ENCODE measurements around the gene NT5M. TPM values are rescaled to one million over a fixed set of nuclear protein-coding genes. Genes with fewer than 3 reads are reported as not detected.

Gene NT5M
- total RNA-seq, 1 donor from 2014 or later, result 2.7 TPM

DNA sequence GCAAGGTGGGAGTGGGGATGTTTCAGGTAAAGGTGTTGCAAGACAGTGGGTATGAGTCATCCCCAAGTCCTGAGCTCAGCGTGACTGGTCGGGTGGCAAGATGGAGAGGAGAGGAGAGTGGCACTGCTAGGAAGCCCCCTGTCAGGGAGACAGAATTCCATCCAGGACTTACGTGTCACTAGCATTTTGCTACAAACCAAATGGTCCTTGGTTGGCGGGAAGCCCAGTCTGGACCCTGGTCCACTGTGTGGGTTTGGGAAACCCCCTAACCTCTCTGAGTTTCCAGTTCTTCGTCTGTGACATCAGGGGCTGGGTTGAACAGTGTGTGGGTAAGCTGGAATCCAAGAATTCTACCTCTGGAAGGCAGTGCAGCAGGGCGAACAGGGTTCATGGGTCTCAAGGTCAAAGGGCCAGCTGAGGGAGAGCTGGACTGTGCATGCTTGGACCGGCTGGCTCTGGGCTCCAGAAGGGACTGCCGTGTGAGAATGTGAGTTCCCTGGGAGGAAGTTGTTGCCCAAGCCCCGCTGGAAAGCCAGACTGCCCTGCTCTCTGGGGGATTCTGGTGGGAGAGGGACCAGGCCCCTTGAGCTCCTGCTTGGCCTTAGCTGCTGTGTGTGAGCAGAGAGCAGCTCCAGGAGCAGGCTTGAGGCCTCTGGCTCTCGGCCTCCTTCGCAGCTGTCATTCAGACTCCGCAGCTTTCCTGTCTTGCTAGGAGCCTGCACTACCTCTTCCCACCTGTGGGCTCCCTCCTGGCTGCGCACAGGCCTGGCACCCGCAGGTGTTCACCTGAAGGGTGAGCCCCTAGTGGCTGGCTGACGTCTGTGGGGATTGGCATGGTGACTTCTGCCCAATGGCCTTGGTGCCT lies 84.6 kb downstream of the NT5M start:
- DNase-seq (ENCODE audit: extremely low read depth, low read depth, low spot score), result no peak

DNA sequence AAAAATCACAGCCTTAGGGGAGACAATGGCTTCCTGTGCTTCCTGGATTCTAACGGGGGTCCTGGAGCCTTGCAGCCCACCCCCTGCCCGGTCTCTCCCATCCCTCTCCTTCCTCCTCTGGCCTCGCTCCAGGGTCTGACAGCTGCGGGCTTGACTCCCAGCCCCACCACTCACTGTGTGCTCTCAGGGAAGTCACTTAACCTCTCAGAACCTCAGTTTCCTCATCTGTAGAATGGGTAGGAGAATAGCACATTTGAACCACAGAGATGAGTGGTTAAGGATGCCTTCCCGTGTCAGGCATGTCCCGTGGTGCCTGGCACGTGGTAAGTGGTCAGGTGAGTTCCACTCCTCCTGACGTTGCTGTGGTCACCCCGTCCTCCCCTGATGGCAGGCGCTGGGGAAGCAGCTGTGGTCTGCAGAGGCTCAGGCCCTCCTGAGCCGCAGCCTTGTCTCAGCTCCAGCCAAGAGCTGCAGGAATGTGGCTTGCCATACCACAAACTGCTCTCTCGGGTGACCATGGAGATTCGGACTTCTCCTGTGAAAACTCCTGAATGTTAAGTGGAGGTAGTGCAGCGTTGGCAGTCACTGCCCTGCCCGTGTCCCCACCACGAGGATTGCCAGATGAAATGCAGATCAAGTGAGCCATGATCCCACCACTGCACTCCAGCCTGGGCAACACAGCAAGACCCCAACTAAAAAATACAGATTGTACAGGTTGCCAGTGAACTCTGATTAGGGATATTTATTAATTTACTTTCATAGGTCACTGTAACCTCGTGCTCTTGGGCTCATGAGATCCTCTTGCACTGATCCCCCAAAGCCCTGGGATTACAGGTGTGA lies 85.7 kb downstream of the NT5M start:
- DNase-seq (ENCODE audit: extremely low read depth, low read depth, low spot score), result no peak

DNA sequence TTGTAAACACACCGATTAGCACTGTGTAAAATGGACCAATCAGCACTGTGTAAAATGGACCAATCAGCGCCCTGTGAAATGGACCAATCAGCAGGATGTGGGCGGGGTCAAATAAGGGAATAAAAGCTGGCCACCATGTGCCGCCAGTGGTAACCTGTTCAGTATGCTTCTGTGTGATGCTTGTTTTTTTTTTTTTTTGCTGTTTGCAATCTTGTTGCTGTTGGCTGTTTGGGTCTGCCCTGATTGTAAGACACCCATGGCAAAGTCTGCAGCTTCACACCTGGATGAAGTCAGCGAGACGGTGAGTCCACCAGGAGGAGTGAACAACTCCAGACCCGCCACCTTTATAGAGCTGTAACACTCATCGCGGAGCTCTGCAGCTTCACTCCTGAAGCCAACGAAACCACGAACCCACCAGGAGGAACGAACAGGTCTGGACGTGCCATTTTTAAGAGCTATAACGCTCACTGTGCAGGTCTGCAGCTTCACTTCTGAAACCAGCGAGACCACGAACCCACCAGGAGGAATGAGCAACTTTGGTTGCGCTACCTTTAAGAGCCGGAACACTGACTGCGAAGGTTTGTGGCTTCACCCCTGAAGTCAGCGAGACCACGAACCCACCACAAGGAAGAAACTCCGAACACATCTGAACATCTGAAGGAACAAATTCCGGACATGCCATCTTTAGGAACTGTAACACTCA lies 88.6 kb downstream of the NT5M start:
- DNase-seq (ENCODE audit: extremely low read depth, low read depth, low spot score), result no peak

DNA sequence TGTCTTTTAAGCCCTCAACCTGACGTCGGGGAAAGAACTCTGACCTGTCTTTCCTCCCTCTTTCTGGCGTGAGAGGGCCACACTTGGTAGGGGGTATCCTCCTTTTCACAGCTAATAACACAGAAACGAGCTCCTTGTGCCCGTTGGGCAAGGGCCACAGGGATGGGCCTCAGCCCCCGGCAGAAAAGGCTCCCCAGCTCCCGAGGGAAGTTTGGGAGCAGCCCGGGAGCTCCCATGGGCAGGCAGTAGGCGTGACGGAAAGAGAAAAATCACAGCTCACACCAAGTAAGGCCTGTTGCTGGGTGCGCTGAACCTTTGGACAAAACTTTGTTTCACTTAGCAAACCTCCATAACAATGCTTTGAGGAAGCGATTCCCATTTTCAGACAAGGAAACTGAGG lies 90.8 kb downstream of the NT5M start:
- DNase-seq (ENCODE audit: extremely low read depth, low read depth, low spot score), result no peak

DNA sequence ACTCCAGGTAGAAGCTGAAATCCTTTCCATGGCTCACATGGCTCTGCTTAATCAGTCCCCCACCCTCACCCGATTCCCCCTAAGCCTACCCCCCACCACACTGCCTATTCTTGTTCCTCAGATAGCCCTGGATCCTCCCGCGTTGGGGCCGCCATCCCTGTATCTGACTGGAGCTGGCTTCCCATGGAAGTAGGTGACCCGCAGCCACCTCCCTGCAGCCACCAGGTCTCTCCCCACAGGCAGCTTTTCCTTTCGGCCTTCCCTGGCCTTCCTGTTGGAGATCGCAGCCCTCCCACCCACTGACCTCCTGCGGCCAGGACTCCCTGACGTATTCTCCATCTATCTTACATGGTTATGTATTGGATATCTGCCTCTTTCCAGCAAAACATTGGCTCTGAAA lies 91.3 kb downstream of the NT5M start:
- no peak for DNase-seq (ENCODE audit: extremely low read depth, low read depth, low spot score)

DNA sequence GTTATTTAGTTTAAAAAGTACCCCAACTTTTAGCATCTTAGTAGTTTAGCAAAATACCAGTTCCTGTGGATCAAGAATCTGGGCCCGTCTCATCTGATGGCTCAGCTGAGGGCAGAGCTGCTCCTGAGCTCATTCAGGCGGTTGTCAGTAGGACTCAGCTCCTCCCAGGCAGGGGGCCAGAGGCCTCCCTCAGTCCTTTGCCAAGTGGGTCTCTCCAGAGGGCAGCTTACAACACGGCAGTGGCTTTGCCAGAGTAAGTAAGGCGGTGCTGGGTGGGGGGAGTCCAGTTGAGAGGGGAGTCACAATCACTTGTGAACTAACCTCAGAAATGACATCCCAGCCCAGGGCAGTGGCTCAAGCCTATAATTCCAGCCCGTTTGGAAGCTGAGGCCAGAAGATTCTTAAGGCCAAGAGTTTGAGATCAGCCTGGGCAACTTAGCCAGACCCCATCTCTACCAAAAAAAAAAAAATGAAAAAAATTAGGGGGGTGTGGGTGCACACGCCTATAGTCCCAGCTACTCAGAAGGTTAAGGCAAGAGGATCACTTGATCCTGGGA lies 92.2 kb downstream of the NT5M start:
- no peak for DNase-seq (ENCODE audit: extremely low read depth, low read depth, low spot score)

DNA sequence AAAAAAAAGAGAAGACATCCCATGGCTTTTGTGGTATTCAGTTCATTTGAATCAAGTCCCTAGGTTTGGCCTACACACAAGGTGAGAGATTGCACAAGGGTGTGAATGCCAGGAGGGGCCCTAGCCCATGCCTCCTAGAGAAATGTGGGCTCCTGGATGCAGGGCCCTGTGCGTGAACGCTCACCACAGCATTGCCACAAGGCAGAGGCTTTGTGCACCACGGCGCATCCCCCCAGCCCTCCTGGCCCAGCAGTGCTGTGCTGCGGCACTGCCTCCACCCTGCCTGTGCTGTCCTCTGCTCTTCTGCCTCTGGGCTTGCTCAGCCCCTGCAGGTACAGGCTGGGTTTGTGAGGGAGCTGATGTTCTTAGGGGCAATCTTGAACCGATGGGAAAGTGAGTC lies 92.7 kb downstream of the NT5M start:
- no peak for DNase-seq (ENCODE audit: extremely low read depth, low read depth, low spot score)

Other genes starting within 250 kb of the NT5M start
- 2.0 and 2.3 TPM in 2 replicates for gene PLD6, start 97.0 kb upstream of the NT5M start, total RNA-seq
- gene FLCN, start 66.2 kb upstream of the NT5M start, total RNA-seq, result 40.4 and 73.7 TPM in 2 replicates
- gene COPS3, start 22.1 kb upstream of the NT5M start, total RNA-seq, result 54.1 and 59.7 TPM in 2 replicates
- 8.1 and 11.1 TPM in 2 replicates for gene MED9, start 173.6 kb downstream of the NT5M start, total RNA-seq
- gene RASD1, start 193.0 kb downstream of the NT5M start, total RNA-seq, result 2.9 and 5.2 TPM in 2 replicates